Adipocyte (in vitro differentiated cells): Measurements from ENCODE around the gene TRIM6.
A peak's percentile ranks its signal among the peaks of the same experiment; 100 is the strongest.
"Not testable (repeated sequence)": the region's sequence is repeated elsewhere in the genome, so short reads cannot be mapped to it uniquely, and the experiment has no call there.

ENCODE experiments used
- DNase-seq: peaks from one replicate; pipeline ENCODE4 v3.0.0-alpha.2; 2015; ENCODE audit warnings: low read depth
- H3K27me3 ChIP-seq: replicated peaks from 2 replicates; pipeline ENCODE4 v1.7.0; 2013; ENCODE audit warnings: mild to moderate bottlenecking, low read length, moderate library complexity; ENCODE audit not compliant: control insufficient read depth, insufficient read depth
- H3K36me3 ChIP-seq: 2 replicates; pipeline ENCODE4 v1.7.0; 2013; ENCODE audit warnings: low read length, mild to moderate bottlenecking, moderate library complexity; ENCODE audit not compliant: control insufficient read depth, insufficient read depth, severe bottlenecking
- H3K4me1 ChIP-seq: 2 replicates; pipeline ENCODE4 v1.7.0; 2013; ENCODE audit warnings: mild to moderate bottlenecking, low read length, moderate library complexity; ENCODE audit not compliant: control insufficient read depth, insufficient read depth
- H3K4me3 ChIP-seq: 2 replicates; pipeline ENCODE4 v1.7.0; 2013; ENCODE audit warnings: mild to moderate bottlenecking, low read length, moderate library complexity
- H3K9ac ChIP-seq: 2 replicates; pipeline ENCODE4 v1.7.0; 2013; ENCODE audit warnings: mild to moderate bottlenecking, low read length, moderate library complexity
- H3K9me3 ChIP-seq: 2 replicates; pipeline ENCODE4 v1.7.0; 2013; ENCODE audit warnings: mild to moderate bottlenecking, low read length, moderate library complexity; ENCODE audit not compliant: control insufficient read depth

Gene TRIM6

GRCh38 chr11:5626196-5626595, 29.8 kb downstream of the TRIM6 start:
- Histone ChIP-seq H3K27me3 (no peaks in the 10 kb centered on the region), H3K9me3 (no peaks in the 10 kb centered on the region), H3K36me3 (no peaks in the 10 kb centered on the region), H3K4me3 (peak overlapping the region; percentile 92), H3K9ac (peak overlapping the region; percentile 33), H3K4me1 (peaks cover 28% of the 10 kb centered on the region)
- DNase-seq: peak; percentile 25

GRCh38 chr11:5631417-5631816, 35.0 kb downstream of the TRIM6 start:
- no peak for DNase-seq
- Histone ChIP-seq H3K27me3 (no peaks in the 10 kb centered on the region), H3K9ac (no peak overlapping the region), H3K36me3 (peaks cover 16% of the 10 kb centered on the region), H3K4me1 (peaks cover 1% of the 10 kb centered on the region), H3K9me3 (no peaks in the 10 kb centered on the region), H3K4me3 (no peak overlapping the region)

- no peak overlapping the region for H3K9ac ChIP-seq
- no peaks in the 10 kb centered on the region for H3K4me1 ChIP-seq
- no peaks in the 10 kb centered on the region for H3K9me3 ChIP-seq
- no peak for DNase-seq
- peaks cover 17% of the 10 kb centered on the region for H3K36me3 ChIP-seq
- H3K4me3 ChIP-seq: no peak overlapping the region
- H3K27me3 ChIP-seq: no peaks in the 10 kb centered on the region
Measured at GRCh38 chr11:5631969-5632635, 35.7 kb downstream of the TRIM6 start.

DNA sequence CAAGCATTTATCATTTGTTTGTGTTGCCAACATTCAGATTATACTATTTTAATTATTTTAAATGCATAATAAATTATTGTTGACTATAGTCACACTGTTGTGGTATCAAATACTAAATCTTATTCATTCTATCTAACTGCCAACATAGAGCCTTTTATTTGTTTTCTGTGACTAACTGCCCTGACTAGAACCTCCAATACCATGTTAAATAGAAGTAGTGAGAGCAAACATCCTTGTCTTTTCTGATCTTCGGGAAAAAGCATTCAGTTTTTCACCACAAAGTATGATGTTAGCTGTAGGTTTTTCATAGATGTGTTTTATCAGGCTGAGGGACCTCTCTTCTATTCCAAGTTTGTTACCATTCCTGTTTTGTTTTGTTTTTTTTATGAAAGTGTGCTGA, 43.5 kb downstream of the TRIM6 start:
- Histone ChIP-seq H3K27me3 (no peaks in the 10 kb centered on the region), H3K36me3 (peaks cover 15% of the 10 kb centered on the region), H3K9me3 (no peaks in the 10 kb centered on the region), H3K4me1 (no peaks in the 10 kb centered on the region), H3K9ac (no peak overlapping the region), H3K4me3 (no peak overlapping the region)
- DNase-seq: no peak

DNA sequence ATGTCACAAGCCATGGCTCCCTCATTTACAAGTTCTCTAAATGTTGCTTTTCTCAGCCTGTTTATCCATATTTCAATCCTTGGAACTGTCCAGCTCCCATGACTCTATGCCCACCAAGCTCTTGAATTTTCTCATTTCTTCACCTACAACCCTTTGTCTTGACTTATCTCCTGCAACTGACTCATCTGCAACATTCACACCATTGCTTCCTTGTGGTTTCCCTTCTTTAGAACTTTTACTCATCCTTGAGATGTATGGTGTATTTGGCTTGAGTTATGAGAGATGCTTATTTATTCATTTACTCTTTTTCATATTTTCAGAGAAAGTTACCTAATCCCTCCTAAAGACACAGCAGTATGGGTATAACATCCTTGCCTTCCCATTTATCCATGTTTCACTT, 47.1 kb downstream of the TRIM6 start:
- Histone ChIP-seq H3K9me3 (no peaks in the 10 kb centered on the region), H3K9ac (no peak overlapping the region), H3K36me3 (peaks cover 10% of the 10 kb centered on the region), H3K4me3 (no peak overlapping the region), H3K27me3 (no peaks in the 10 kb centered on the region), H3K4me1 (no peaks in the 10 kb centered on the region)
- DNase-seq: no peak

GRCh38 chr11:5646139-5646538, 49.7 kb downstream of the TRIM6 start:
- Histone ChIP-seq H3K36me3 (peaks cover 10% of the 10 kb centered on the region), H3K9ac (no peak overlapping the region), H3K4me3 (no peak overlapping the region), H3K9me3 (no peaks in the 10 kb centered on the region), H3K27me3 (no peaks in the 10 kb centered on the region), H3K4me1 (no peaks in the 10 kb centered on the region)
- DNase-seq: no peak

DNA sequence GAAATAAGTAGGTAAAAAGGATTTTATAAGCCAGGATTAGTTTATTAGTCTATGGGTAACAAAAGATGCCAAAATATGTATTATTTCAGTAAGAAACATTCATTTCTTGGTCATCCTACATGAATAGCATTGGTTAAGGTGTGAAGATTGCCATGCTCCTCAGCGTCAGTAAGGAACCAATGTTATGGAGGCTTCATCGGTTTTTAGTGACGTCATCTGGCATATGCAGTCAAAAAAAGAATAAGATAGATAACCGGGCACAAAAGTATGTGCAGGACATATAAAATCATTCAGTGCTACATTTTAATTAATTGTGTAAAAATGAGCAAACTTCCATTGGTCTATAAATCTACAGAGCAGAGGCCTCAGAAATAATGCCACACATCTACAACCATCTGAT, 59.0 kb downstream of the TRIM6 start:
- Histone ChIP-seq H3K4me3 (no peak overlapping the region), H3K27me3 (no peaks in the 10 kb centered on the region), H3K9me3 (peaks cover 8% of the 10 kb centered on the region), H3K4me1 (no peaks in the 10 kb centered on the region), H3K9ac (no peak overlapping the region), H3K36me3 (no peaks in the 10 kb centered on the region)
- DNase-seq: no peak

DNA sequence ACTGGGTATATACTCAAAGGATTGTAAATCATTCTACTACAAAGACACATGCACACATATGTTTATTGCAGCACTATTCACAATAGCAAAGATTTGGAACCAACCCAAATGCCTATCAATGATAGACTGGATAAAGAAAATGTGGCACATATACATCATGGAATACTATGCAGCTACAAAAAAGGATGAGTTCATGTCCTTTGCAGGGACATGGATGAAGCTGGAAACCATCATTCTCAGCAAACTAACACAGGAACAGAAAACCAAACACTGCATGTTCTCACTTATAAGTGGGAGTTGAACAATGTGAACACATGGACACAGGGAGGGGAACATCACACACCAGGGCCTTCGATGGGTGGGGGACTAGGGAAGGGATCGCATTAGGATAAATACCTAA, 60.5 kb downstream of the TRIM6 start:
- not testable (repeated sequence) for DNase-seq, H3K4me1 ChIP-seq, H3K36me3 ChIP-seq, H3K9ac ChIP-seq, H3K27me3 ChIP-seq, H3K4me3 ChIP-seq, H3K9me3 ChIP-seq

- DNase-seq: no peak
- Histone ChIP-seq H3K4me3 (no peak overlapping the region), H3K9me3 (no peaks in the 10 kb centered on the region), H3K27me3 (no peaks in the 10 kb centered on the region), H3K4me1 (no peaks in the 10 kb centered on the region), H3K36me3 (peaks cover under 1% of the 10 kb centered on the region), H3K9ac (no peak overlapping the region)
Measured at GRCh38 chr11:5658318-5658717, 61.9 kb downstream of the TRIM6 start.
